HG03159 (cell line): Measurements from ENCODE around the gene PPP1R37.

ENCODE experiments used
- ATAC-seq: cut with Tn5 transposase; IDR thresholded peaks from one replicate; pipeline ENCODE4 v1.9.1; 2021; ENCODE audit warnings: mild to moderate bottlenecking, moderate library complexity; ENCODE audit not compliant: unreplicated experiment

The PPP1R37 gene

DNA sequence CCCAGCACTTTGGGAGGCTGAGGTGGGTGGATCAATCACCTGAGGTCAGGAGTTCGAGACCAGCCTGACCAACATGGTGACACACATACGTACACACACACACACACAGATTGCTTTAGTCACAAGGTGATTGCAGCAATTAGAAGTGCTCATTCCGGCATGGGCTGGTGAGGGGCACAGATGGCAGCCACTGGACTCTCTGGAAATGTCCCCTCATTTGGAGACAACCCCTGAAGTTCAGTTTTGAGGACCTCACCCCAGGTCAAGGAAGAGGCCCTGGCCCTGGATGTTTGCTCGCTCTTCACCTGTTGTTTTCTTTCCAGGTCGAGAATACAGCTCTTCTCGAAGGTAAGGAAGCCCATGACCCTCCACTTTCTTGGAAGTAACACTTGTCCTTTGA lies 22.8 kb upstream of the PPP1R37 start:
- ATAC-seq, result no peak

DNA sequence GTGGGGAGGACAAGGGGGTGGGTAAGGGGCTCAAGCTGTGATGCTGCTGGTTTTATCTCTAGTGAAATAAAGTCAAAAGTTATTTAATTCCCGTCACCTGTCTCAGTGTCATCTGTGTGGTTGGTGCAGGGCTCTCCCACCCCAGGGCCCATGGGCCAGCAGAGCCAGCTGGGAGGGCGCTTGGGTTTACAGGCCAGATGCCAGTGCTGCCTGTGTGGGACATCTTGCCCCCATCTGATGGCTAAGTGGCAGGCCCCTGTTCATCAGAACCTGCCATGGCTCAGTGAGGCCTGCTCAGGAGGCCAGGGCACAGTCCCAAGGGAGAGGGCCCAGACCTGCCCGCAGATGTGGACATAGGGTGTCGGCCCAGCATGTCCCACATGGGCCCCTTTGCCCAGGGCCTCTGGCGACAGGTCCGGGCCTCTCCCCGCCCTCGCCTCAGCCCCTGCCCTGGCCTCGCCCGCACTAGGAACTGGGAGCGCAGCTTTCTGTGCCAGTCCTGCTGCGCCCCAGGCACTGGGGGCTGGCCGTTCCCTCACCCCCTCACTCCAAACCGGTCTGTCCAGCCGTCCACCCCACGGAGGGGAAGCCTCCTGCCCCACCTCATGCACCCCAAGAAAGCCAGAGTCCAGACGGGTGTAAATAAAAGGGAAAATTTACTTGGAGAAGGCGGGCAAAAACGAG lies 22.0 kb upstream of the PPP1R37 start:
- no peak for ATAC-seq

DNA sequence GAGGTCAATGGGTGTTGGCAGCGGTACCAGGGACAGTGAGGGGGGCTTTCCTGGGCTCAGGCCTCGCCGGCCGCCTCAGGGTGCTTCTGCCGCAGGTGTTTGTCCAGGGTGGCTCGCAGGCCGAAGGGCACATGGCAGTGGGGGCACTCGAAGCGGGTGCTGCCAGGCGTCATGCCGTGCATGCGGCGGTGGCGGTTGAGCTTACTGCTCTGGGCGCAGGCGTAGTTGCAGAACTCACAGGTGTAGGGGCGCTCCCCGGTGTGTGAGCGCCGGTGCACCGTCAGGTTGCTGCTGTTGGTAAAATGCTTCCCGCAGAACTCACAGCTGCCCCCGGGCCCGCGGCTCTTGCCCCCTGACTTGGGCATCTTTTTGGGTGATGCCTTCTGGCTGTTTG lies 21.4 kb upstream of the PPP1R37 start:
- ATAC-seq, result no peak

DNA sequence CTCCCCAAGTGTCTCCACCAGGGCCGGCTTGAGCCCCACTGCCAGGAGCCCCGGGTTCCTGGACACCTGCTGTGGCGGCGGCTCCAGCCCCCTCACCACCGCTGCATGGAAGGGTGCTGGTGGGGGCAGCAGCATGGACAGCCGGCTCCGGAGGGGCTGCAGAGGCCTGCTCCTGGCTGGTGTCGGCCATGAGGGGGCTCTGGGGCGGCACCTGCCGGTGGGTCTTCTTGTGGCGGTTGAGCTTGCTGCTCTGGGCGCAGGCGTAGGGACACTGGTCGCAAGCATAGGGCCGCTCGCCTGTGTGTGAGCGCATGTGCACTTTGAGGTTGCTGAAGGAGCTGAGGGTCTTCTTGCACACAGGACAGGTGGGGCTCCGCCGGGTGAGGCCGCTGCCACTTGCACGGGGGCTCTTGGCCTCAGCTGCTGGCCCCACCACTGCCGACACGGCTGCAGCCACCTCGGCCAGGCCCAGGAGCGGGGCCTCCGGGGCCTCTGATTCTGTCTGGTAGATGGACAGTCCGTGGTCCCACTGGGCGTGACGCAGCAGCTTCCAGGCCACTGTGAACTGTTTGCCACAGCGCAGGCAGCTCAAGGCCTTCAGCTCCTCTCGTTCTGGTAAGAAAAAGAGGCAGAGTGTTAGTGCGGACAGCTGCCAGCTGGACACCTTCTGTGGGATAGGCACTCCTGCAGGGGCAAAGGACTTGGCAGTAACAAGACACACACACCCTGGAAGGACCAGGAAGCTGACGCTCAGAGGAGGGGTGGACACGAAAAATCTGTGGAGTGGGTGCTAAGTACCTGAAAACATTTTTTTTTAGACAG lies 20.8 kb upstream of the PPP1R37 start:
- ATAC-seq, result no peak

DNA sequence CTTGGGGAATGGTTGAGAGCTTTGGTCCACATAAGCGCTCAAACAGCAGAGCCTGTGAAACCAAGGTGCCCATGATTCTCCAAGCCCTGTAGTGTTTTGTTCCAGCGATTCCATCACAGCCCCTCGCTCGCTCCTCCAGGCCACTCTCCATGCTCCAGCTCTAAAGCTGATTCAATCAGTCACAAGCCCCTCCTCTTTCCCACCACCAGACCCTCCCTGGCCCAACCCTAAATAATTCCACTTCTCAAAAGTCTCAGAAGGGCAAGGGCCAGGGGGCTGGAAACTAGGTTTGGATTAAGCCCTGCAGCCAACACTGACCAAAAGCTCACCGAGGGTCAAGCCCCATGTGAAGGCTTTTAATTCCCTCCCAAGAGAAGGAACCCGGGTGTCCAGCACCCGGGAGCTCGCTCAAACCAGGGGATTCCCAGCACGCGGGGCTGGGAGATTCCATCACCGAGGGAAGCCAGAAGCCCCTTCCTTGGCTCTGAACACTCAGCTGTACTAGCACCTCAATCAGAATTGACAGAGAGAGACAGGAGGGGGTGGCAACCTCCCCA lies 18.2 kb upstream of the PPP1R37 start:
- no peak for ATAC-seq

DNA sequence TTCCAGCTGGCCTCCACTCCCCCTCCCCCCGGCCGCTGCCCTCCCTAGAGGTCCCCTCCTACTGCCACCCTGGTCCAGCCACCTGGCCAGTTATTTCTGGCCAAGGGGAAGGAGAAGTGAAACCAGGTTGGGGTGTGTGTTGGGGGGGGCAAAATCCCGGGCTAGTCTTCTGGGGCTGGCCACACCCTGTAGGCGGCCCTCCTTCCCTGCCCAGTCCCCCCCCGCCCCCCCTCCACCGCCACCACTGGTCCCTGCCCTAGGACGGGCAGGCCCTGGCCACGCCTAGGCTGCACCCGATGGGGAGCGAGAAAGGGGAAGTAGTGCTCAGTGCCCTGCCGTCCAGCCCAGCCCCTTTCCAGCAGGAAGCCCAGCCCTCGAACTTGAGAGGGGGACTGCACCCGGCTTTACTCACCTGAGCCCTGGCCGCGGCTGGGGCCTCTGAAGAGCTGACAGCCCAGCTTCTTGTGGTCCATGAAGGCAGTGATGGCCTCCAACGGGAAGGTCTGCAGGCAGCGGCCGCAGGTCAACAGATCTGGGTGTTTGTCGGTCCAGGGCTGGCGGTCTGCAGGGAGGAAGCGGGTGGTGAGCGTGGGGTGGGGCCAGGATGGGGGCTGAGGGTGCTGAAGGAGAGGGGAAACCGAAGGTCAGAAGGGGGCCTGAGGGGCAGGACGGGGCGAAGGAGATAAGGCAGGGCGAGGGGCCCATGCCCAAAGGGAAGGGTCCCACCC lies 17.5 kb upstream of the PPP1R37 start:
- ATAC-seq, result peak; percentile 50

DNA sequence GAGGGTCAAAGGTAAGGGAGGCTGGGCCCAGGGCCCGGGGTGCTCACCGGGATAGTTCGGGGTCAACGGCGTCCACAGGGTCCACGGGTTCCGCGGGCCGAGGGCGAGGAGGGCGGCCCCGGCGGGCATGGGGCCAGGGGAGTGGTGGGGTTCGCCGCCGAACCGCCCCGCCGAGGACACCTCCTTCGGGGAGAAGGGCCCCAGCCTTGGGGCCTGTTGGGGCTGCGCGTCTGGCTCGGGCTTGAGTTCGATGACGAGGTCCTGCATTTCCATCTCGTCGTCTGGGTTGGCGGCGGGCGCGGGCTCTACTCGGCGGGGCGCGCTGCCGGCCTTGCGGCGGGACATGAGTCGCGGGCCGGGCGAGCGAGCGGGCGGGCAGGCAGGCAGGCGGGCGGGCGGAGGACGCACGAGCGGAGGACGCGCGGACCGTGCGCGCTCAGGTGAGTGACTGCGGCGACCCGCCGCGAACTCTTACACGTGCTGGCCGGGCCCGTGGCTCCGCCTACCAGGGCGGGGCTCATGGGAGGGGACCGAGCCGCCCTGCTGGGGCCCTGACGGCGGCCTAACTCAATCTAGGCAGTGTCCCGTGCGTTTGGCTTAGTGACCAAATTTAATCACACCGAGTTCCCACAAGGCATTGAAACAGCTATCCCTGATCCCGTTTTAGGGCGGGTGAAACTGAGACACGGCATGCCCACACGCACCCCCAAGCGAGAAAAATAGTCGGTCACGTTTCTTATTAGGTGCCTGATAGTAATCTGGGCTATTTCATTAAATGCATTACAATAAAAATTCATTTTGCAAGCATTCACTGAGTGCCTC lies 16.7 kb upstream of the PPP1R37 start, which contains the start of gene ZNF296:
Gene ZNF296 (minus strand): TSS at position 450 of the 822 bp plus-strand sequence. CDS start 105 bp downstream, at position 345.
- ATAC-seq, result peak; percentile 38

DNA sequence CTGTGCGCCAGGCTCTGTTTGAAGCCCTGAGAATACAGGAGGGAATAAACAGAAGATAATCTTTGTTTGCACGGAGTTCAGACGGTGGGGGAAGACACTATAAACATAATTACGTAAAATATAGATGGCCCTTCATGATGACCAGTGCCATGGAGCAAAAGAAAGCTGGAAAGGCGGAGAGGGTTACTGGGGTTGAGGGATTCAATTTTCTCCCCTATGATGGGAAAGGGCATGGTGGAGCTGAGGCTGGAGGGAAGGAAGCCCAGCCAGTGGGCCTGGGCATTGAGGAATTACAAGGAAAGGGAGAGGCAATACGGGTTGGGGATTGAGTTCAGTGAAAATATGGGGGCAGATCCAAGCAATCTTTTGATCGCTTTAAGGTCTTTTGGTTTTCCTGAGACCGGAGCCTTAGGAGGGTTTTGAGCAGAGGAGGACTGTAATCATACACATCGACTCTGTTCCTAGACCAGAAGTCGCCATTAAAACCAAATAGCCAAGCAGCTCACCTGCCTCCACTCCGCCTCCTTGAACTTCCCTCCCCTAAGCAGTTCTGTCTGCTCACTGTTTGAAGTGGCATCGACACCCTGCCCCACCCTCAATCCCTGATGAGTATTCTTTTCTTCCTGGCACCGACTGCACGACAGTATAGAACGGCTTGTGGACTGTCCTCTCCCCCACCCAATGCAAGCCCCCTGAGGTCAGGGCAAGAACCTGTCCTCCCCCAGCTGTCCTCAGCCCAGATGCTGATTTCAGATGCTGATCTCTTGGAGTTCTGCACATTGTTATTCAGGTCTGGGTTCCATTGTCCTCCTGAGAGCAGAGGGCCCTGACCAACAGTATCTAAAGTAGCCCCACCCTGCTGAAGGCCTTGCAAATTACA lies 15.9 kb upstream of the PPP1R37 start:
- ATAC-seq, result no peak

DNA sequence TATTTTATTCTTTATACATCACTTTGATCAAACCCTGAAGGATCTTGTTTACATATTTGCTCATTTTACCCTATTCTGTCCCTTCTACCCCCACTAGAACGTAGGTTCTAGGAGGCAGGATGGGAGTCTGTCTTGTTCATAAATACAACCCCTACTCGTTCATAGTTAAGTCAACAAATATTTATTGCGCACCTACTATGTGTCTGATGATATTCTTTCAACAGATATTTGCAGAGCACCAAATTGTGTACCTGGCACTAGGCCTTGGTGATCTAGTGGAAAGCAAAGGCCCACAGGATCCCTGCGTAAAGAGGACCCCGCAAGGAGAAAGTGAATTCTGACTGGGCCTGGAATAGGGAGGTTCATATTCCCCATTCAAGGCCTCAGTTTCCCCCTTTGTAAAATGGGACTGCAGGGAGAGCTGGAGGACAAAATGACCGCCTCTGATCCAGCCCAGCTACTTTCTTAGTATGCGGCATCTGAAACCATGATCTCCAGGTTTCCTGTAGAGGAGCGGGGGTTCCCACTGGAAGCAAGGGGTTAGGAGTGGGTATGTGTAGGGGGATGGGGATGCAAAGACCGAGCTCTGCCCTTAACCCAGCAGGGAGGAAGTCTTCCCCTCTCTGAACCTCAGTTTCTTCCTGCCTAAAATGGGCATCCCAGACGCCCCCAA lies 14.5 kb upstream of the PPP1R37 start:
- ATAC-seq, result no peak

DNA sequence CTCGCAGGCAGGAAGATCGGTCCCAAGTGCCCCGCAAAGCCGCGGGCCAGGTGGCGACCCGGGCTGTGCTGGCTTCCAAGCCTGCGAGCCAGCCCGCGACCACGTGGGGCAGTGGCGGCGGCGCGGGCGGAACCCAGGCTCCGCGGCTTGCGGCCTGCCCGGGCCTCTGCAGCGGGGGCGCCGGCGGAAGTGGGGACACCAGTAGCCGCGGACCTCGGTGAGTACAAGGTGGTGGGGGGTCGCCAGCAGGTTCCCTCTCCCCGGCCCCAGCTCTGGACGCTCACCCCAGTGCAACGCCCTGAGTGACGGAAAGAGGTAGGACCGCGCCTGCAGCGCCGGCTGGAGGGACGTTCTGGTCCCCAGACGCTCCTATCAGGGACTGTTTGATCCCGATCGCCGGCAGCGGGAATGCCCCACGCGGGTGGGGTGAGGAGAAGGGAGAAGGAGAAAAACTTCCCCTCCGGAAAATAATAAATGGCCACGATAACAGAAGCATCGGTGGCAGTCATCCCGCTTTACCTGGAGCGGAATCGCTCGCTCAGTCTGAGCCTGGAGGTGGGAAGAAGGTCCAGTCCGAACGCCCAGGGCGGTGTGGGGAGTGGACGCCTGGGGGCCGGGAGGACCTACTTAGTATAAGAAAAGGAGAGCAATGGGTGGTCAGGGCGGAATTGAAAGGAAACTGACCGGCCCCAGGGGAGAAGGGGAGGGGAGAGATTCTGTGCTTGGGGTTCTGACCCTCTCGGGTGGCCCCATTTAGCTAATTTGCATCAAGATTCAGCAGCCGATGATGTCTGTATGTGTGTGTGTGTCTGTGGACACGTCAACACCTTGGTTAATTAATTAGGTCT lies 13.7 kb upstream of the PPP1R37 start, which contains the start of gene GEMIN7:
Gene GEMIN7 (plus strand): TSS at position 198 of the 848 bp plus-strand sequence. CDS start 10,855 bp downstream, outside the sequence.
- peak; percentile 33 for ATAC-seq

DNA sequence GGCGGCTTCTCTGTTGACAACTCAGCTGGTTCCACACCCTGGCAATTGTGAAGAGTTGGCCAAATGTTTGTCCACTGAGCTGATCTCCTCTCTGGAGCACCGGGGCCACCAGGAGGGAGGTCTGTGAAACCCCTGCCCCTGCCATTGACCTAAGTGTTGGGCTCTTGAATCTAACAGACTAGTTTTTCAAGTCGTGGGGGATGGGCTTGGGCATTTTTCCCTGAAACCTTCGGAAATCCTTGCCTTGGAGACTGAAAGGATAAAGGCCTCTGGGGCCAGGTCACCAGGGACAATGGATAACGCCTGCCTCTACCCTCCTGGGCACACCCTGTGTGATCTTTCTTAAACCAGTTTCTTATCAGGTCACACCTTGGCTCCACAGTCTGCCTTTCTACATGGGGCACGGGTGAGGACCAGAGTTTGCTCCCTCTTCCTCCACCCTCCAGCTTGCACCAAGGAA lies 13.0 kb upstream of the PPP1R37 start:
- ATAC-seq, result no peak

DNA sequence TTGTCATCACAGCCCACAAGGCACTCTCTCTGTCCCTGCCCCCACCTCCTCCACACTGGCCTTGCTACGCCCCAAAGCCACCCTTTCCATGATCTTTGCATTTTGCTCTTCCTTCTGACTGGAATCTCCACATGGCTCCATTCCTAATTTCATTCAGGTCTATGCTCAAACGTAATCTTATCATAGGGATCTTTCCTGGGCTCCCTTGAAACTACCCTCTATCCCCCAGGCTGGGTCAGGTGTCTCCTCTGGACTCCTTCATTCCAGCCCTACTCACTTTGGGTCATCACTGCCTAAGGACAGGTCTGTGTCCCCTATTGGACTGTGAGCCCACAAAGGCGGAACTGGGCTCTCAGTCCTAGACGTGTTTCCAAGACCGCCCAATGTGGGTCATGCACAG lies 10.8 kb upstream of the PPP1R37 start:
- ATAC-seq, result no peak

DNA sequence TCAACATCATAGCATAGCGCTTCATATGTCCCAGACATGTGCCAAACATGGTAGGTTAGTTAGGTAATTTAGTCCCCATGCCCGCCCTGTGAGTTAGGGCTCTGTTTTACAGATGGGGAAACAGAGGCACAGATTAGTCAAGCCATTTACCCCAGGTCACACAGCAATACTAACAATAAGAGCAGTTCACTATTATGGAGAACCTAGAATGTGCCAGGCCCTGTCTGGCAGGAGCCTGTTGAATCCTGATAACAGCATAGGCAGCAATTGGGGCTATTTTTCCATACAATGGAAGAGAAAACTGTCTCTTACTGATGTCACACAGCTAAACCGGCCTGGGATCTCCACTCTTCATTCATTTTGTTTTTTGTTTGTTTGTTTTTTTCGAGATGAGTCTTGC lies 6.5 kb upstream of the PPP1R37 start:
- ATAC-seq, result no peak

DNA sequence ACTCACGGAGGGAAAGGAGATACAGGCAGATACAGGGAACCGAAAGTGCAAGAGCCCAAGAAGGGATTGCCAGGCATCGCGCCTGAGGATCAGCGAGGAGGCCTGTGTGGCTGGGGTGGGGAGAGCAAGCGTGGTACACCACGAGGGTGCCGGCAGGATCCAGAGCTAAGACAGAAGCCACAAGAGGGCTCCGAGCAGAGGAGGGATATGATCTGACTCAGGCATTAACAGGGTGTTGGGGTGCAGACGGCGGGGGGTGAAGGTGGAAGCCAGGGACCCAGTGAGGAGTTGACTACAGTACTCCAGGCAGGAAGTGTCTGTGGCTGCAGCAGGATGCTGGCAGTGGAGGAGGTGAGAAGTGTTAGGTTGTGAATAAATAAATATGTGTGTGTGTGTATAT lies 5.4 kb upstream of the PPP1R37 start:
- ATAC-seq, result no peak

DNA sequence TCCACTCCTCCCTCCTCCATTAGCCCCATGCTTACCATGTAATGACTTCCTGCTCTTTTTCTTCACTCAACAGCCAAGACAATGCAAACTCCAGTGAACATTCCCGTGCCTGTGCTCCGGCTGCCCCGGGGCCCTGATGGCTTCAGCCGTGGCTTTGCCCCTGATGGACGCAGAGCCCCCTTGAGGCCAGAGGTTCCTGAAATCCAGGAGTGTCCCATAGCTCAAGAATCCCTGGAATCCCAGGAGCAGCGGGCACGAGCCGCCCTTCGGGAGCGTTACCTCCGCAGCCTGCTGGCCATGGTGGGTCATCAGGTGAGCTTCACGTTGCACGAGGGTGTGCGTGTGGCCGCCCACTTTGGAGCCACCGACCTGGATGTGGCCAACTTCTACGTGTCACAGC lies 2.9 kb upstream of the PPP1R37 start:
- ATAC-seq, result no peak

DNA sequence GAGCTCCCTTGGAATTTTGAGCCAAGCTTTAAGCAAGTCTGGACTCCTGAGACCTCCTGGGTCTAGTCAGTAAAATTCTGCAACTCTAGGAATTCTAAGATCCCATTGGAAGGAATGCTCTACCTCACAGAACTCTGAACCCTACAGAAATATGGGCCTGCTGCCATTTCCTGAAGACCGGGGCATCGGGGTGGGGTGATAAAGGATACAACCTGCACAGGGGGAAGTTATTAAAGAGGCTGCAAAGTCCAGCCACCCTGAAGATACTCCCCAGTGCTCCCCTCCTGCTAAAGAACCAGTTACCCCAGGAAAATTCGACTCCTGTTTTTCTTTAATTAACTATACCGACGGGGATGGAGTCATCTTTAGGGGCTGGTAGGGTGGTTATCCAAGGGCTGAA lies 2.4 kb upstream of the PPP1R37 start:
- ATAC-seq, result no peak

DNA sequence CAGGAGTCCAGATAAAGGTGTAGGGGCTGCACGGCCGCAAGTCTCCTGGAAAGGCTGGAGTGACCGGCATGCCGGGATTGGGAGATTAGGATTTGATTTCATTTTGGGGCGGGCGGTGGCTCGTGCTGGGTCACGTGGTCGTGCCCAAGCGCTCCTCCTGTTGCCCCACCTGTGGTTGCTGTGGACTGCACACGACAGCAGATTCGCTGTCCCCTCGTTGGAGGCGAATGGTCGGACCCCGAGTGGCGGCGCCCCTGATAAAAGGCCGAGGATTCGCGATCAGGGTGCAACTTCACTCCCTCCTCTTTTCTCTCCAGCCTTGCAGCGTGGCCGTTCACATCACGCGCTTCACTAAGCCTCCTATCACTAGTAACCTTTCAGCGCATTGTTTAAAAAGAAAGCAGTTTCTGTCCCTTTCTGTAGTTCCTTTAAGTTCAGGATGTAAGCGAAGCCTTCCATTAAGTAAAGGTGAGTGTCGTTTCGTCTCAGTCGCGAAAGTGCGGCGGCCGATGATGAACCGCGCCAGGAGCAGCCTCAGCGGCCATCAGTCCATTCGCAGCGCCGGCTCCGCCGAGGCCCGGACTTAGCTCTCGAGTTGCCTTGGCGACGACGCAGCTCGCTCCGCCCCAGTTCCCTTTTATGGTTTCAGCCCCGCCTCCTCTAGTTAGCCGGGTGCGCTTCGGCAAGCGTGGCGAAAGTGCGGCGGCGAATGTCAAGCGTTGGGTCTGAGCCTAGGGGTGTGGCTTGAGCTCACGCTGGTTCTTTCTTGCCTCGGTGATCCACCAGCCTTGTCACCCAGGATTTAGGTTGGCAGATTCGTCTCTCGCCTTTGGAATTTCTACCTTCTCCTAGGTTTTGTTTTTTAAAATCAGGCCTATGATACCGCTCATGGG lies 1.7 kb upstream of the PPP1R37 start:
- peak; percentile 56 for ATAC-seq
